Choroid plexus epithelial cell (primary cell): ENCODE data around the gene EXD3.
A peak's percentile ranks its signal among the peaks of the same experiment; 100 is the strongest.
"Not testable (repeated sequence)": the region's sequence is repeated elsewhere in the genome, so short reads cannot be mapped to it uniquely, and the experiment has no call there.

ENCODE experiments used
- DNase-seq: peaks from one replicate; pipeline ENCODE4 v3.0.0-alpha.2; 2010; ENCODE audit warnings: low read depth
- H3K4me3 ChIP-seq: 2 replicates; pipeline ENCODE4 v1.5.1; 2011; ENCODE audit warnings: low read depth, mild to moderate bottlenecking, control low read depth, low read length, moderate library complexity
- CTCF ChIP-seq: conservative IDR thresholded peaks from 2 replicates; pipeline ENCODE4 v1.5.1; 2011; ENCODE audit warnings: low read depth, mild to moderate bottlenecking, control low read depth, inconsistent platforms, low read length, moderate library complexity

EXD3 gene

DNA sequence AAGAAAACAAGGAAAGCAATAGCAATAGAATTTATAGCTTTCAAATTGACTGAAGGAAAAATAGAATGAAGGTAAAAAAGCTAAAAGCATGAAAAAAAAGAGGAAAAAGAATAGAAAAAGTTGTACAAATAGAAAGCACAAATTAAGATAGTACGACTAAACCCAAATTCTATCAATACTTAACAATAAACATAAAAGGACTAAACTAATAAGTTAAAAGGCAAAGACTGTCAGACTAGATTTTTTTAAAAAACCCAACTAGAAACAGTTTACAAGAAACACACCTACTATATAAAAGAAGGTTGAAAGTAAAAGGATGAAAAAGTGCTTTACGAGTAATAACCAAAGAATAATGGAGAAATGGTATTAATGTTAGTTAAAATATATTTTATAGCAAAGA, 86.2 kb downstream of the EXD3 start:
- DNase-seq, result no peak
- no peak for TF ChIP-seq CTCF
- no peak overlapping the region for H3K4me3 ChIP-seq

DNA sequence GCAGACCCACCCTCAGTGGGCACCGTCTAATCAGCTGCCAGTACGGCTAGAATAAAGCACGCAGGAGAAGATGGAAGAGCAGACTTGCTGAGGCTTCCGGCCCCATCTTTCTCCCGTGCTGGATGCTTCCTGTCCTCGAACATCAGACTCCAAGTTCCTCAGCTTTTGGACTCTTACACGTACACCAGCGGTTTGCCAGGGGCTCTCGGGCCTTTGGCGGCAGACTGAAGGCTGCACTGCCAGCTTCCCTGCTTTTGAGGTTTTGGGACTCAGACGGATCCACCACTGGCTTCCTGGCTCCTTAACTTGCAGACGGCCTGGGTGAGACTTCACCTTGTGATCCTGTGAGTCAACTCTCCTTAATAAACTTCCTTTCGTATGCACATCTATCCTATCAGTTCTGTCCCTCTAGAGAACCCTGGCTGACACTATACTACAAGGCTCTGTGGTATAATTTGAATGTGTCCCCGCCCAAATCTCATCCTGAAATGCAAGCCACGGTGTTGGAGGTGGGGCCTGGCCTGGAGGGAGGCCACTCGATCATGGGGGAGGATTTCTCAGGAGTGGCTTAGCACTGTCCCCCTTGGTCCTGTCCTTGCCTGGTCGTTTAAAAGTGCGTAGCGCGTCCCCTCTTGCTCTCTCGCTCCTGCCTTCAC, 89.8 kb downstream of the EXD3 start:
- peak; percentile 30 for DNase-seq
- TF ChIP-seq CTCF, result no peak

DNA sequence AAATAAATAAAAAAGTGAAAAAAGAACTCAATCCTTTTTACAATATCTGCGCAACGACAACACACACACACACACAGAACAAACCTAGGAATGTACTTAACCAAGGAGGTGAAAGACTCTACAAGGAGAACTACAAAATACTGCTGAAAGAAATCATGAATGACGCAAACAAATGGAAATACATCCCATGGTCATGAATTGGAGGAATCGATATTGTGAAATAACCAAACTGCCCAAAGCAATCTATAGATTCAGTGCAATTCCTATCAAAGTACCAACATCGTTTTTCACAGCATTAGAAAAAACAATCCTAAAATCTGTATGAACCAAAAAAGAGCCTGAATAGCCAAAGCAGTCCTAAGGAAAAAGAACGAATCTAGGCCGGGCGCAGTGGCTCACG, 91.0 kb downstream of the EXD3 start:
- no peak for DNase-seq
- no peak for TF ChIP-seq CTCF
- H3K4me3 ChIP-seq, result no peak overlapping the region

More for the DNA sequence above, 89.8 kb downstream of the EXD3 start:
- no peak overlapping the region for H3K4me3 ChIP-seq

DNA sequence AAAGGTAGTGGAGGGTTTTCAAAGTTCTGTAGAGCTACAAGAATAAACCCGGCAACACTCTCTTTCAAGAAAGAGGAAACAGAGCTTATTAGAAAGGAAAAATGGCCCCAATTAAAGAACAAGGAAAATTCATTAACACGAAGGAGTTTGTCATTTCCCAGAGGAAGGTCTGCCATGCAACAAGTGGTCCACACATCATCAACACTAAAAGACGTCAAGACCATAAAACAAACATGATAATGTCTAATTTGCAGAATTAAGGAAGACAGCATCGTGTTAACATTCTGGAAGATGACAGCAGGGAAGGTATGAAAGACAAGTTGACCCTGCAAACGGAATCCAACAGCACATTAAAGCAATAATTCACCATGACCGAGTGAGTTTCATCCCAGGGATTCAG, 92.3 kb downstream of the EXD3 start:
- DNase-seq, result no peak
- no peak overlapping the region for H3K4me3 ChIP-seq
- TF ChIP-seq CTCF, result no peak

- H3K4me3 ChIP-seq, DNase-seq: not testable (repeated sequence)
Observed at GRCh38 chr9:137329590-137329989, 93.4 kb downstream of the EXD3 start.

DNA sequence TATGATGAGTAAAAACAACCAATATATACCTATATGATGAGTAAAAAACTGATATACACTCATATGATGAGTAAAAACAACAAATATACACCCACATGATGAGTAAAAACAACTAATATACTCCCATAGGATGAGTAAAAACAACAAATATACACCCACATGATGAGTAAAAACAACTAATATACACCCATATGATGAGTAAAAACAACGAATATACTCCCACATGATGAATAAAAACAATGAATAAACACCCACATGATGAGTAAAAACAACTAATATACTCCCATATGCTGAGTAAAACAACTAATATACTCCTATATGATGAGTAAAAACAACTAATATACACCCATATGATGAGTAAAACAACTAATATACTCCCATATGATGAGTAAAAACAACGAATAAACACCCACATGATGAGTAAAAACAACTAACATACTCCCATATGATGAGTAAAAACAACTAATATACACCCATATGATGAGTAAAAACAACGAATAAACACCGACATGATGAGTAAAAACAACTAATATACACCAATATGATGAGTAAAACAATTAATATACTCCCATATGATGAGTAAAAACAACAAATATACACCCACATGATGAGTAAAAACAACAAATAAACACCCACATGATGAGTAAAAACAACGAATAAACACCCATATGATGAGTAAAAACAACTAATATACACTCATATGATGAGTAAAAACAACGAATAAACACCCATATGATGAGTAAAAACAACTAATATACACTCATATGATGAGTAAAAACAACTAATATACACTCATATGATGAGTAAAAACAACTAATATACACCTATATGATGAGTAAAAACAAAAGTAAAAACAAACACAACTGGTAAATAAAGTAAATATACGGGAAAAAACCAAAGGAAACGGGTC, 95.1 kb downstream of the EXD3 start:
- not testable (repeated sequence) for DNase-seq, H3K4me3 ChIP-seq

GRCh38 chr9:137326445-137327065, 96.4 kb downstream of the EXD3 start:
- TF ChIP-seq CTCF, result no peak
- no peak overlapping the region for H3K4me3 ChIP-seq

More at GRCh38 chr9:137326445-137327065, 96.4 kb downstream of the EXD3 start:
- DNase-seq, result no peak
